Lower lobe of right lung (tissue), 2 donors: Measurements from ENCODE around the gene AQP2. TPM values are rescaled to one million over a fixed set of nuclear protein-coding genes. Genes with fewer than 3 reads are reported as not detected.

Source experiments
- ATAC-seq, 2 donors: fragments of 200-7000 bp; cut with Tn5 transposase; one replicate each; pipeline ENCODE4 v1.9.1; 2020 to 2022; ENCODE audit warnings: mild to moderate bottlenecking in 2 of 2, moderate library complexity in 2 of 2
- DNase-seq: peaks from one replicate; pipeline ENCODE4 v3.0.0-alpha.2; 2020
- H3K27ac ChIP-seq: fragments of 200-600 bp; one replicate; pipeline ENCODE4 v1.8.0; 2022
- H3K27me3 ChIP-seq: fragments of 200-600 bp; one replicate; pipeline ENCODE4 v1.8.0; 2022; ENCODE audit warnings: low read depth
- H3K36me3 ChIP-seq: fragments of 200-600 bp; one replicate; pipeline ENCODE4 v1.8.0; 2022; ENCODE audit warnings: mild to moderate bottlenecking
- H3K4me1 ChIP-seq: fragments of 200-600 bp; one replicate; pipeline ENCODE4 v1.8.0; 2022
- H3K4me3 ChIP-seq: fragments of 200-600 bp; one replicate; pipeline ENCODE4 v1.8.0; 2022; ENCODE audit warnings: mild to moderate bottlenecking
- H3K9me3 ChIP-seq: fragments of 200-600 bp; one replicate; pipeline ENCODE4 v1.8.0; 2022
- intact Hi-C: fragments of 100-400 bp; cut with DNase I; formaldehyde crosslinking; loops from one replicate; pipeline ENCODE4 v1.11.0; 2022
- total RNA-seq: library from RNA; stranded (reverse); fragmentation: NEBNext Ultra II Directional; extraction: Animal tissue kit (Norgen Biotek cat#: 25700); gene quantifications from one replicate; pipeline ENCODE4 v1.2.1, GENCODE V29; 2021
- TF ChIP-seq, protein P1 (sequence below): fragments of 200-600 bp; IDR thresholded peaks from one replicate; pipeline ENCODE4 v1.8.0; 2022; ENCODE audit warnings: antibody characterized with exemption, mild to moderate bottlenecking
- donor health status: DM: no; HTN: yes; CAD: no; lungs with severe emphysema.

Gene AQP2
- total RNA-seq, 1 donor from 2014 or later, result not detected

DNA sequence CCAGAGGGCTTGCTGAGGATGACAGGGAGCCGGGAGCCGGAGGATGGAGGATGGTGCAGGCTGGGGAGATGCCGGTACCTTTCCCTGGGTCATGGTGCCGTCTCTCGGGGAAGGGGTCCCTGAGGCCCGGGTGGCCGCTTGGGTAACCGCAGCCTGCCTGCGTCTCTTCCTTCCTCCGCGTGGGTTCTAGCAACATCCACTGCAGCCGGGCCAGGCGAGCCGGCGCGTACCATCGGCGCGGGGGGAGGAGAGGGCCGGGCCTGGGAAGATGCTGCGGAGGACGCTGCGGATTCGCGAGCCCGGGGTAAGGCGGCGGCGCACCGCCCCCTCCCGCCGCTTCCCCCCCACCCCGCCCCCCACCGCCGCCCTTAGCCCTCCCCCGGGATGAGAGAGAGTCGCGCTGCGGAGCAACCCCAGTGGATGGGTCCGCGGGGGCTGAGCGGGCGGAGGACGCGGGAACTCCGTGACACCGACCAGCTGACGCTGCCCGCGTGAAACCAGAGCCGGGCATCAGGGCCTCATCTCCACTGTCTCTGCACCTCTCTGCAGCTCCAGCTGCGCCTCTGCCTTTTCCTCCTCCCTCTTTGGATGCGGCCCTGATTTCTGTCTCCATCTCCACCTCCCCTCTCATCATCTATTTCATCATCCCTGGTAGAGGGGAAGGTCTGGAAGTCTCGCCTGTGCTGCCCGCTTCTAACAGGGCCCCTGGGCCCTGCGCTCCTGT lies 46.7 kb upstream of the AQP2 start, which contains the start of gene FAIM2:
TSS of gene FAIM2 (minus strand) at position 201 of the 724 bp plus-strand sequence. CDS start at position 93, 108 bp downstream.
- Histone ChIP-seq H3K27me3 (peaks cover 21% of the 10 kb centered on the region), H3K27ac (no peak within 1 kb of the TSS), H3K36me3 (no peaks in the 10 kb centered on the region), H3K9me3 (no peaks in the 10 kb centered on the region), H3K4me1 (peaks cover 14% of the 10 kb centered on the region), H3K4me3 (peak within 1 kb of the TSS; percentile 49)
- ATAC-seq (peak; percentile 49 to 74), DNase-seq (peak; percentile 60)
- TF ChIP-seq, protein P1, sequence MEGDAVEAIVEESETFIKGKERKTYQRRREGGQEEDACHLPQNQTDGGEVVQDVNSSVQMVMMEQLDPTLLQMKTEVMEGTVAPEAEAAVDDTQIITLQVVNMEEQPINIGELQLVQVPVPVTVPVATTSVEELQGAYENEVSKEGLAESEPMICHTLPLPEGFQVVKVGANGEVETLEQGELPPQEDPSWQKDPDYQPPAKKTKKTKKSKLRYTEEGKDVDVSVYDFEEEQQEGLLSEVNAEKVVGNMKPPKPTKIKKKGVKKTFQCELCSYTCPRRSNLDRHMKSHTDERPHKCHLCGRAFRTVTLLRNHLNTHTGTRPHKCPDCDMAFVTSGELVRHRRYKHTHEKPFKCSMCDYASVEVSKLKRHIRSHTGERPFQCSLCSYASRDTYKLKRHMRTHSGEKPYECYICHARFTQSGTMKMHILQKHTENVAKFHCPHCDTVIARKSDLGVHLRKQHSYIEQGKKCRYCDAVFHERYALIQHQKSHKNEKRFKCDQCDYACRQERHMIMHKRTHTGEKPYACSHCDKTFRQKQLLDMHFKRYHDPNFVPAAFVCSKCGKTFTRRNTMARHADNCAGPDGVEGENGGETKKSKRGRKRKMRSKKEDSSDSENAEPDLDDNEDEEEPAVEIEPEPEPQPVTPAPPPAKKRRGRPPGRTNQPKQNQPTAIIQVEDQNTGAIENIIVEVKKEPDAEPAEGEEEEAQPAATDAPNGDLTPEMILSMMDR, result no peak
- intact Hi-C loops, result no loop called here

DNA sequence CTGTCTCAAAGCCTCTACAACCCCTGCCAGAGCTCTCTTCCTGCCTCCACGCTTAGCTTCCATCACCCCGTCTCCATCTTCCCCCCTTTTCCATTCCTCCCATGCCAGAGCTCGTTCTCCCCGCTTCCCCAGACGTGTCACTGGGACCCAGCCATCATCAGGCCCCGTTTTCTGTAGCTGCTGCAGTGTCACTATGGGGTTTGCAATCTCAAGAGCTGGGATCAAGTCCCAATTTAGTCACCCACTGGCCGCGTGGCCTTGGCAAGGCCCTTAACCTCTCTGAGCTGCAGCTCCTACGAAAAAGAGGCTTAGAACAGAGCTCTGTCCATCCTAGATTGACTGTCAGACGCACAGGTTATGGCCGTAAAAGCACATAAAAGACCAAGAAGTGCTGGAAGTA lies 45.9 kb upstream of the AQP2 start:
- peak; percentile 22 for DNase-seq
- peaks cover 21% of the 10 kb centered on the region for H3K27me3 ChIP-seq
- H3K36me3 ChIP-seq, result no peaks in the 10 kb centered on the region

DNA sequence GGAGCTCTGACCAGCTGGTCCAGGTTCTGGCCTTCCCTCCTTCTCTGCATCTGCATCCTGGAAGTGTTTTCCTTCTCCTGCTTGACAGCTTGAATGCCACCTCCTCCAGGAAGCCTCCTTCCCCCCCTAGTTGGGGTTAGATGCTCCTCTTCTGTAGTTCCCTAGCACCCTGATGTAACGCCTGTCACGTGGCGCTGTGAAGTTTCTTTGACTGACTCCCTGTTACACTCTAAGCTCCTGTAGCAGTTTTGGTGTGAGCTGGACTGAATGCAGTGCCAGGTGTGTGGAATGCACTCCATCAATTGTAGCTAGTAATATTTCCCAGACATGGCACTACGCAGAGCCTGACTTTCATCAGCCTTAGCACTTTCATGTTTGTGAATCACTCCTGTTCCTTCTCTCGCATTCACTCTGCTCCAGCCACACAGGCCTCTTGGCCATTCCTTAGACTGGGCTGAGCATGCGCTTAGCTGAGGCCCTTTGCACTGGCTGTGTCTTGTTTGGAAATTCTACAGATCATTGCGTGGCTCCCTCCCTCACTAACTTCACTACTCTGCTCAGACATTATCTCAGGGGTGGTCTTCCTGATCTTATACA lies 44.7 kb upstream of the AQP2 start:
- Histone ChIP-seq H3K27ac (no peak overlapping the region), H3K4me1 (peaks cover 14% of the 10 kb centered on the region), H3K27me3 (peaks cover 21% of the 10 kb centered on the region), H3K4me3 (no peak overlapping the region), H3K36me3 (no peaks in the 10 kb centered on the region), H3K9me3 (no peaks in the 10 kb centered on the region)
- intact Hi-C loops, result no loop called here
- ATAC-seq, result no peak
- TF ChIP-seq, protein P1, result no peak
- DNase-seq, result peak; percentile 22

More for the DNA sequence above, 45.9 kb upstream of the AQP2 start:
- Histone ChIP-seq H3K9me3 (no peaks in the 10 kb centered on the region), H3K4me1 (peaks cover 14% of the 10 kb centered on the region), H3K4me3 (no peak overlapping the region), H3K27ac (no peak overlapping the region)
- TF ChIP-seq, protein P1, result no peak
- ATAC-seq, result no peak
- intact Hi-C loops, result no loop called here

GRCh38 chr12:49907352-49907751 lies 43.2 kb upstream of the AQP2 start:
- no peak for ATAC-seq
- H3K4me3 ChIP-seq, result no peak overlapping the region
- TF ChIP-seq, protein P1, result no peak
- H3K4me1 ChIP-seq, result peaks cover 14% of the 10 kb centered on the region
- peaks cover 17% of the 10 kb centered on the region for H3K27me3 ChIP-seq
- intact Hi-C loops, result no loop called here
- peak; percentile 19 for DNase-seq
- H3K36me3 ChIP-seq, result no peaks in the 10 kb centered on the region
- H3K9me3 ChIP-seq, result no peaks in the 10 kb centered on the region
- H3K27ac ChIP-seq, result no peak overlapping the region

GRCh38 chr12:49909356-49909755 lies 41.2 kb upstream of the AQP2 start:
- H3K4me1 ChIP-seq, result peaks cover 2% of the 10 kb centered on the region
- H3K9me3 ChIP-seq, result no peaks in the 10 kb centered on the region
- ATAC-seq (no peak), DNase-seq (peak; percentile 34)
- H3K4me3 ChIP-seq, result no peak overlapping the region
- no peak overlapping the region for H3K27ac ChIP-seq
- H3K27me3 ChIP-seq, result peaks cover 2% of the 10 kb centered on the region
- TF ChIP-seq, protein P1, result no peak
- intact Hi-C loops, result no loop called here
- H3K36me3 ChIP-seq, result no peaks in the 10 kb centered on the region
